H1 (cell line): ENCODE results near the gene AFAP1L1. TPM values are rescaled to one million over a fixed set of nuclear protein-coding genes. Genes with fewer than 3 reads are reported as not detected.

ENCODE experiments used
- CTCF ChIA-PET: fragments of 300-600 bp; sonication (Branson Sonifier 250); formaldehyde crosslinking; loops from one replicate; lab custom pipeline; 2021; ENCODE audit not compliant: partially characterized antibody; lab: Charles Lee
- POLR2A ChIA-PET: fragments of 300-600 bp; sonication (Branson Sonifier 250); formaldehyde crosslinking; loops from one replicate; lab custom pipeline; 2021; ENCODE audit warnings: inconsistent platforms; ENCODE audit not compliant: partially characterized antibody; lab: Charles Lee
- DNase-seq, 2 experiments: peaks; one replicate each; pipeline versions ENCODE4 v3.0.0 to v3.0.0-alpha.2; 2010 to 2022; ENCODE audit warnings: low spot score in 2 of 2, low read depth in 1 of 2, mixed read lengths in 1 of 2
- FAIRE-seq: peaks from 2 replicates; lab custom pipeline; 2011; peaks lifted over from hg19 to GRCh38; lab: Jason Lieb, UNC
- H2AFZ ChIP-seq: 2 replicates; pipeline ENCODE4 v1.8.1; 2012; ENCODE audit warnings: low read length, inconsistent platforms
- H2AK5ac ChIP-seq: 2 replicates; pipeline ENCODE4 v1.6.1; 2013; ENCODE audit warnings: low read depth, low read length
- H2BK120ac ChIP-seq: replicated peaks from 2 replicates; pipeline ENCODE3; 2013; ENCODE audit warnings: low read depth, low read length, inconsistent platforms
- H2BK12ac ChIP-seq: 2 replicates; pipeline ENCODE4 v1.6.1; 2013; ENCODE audit warnings: low read depth, low read length
- H2BK15ac ChIP-seq: 2 replicates; pipeline ENCODE4 v1.6.1; 2013; ENCODE audit warnings: low read length
- H2BK20ac ChIP-seq: 2 replicates; pipeline ENCODE4 v1.6.1; 2013; ENCODE audit warnings: low read length
- H2BK5ac ChIP-seq: 2 replicates; pipeline ENCODE4 v1.6.1; 2013; ENCODE audit warnings: low read depth, low read length
- H3K14ac ChIP-seq: 2 replicates; pipeline ENCODE4 v1.6.1; 2013; ENCODE audit warnings: inconsistent platforms; ENCODE audit not compliant: insufficient read length
- H3K18ac ChIP-seq: 2 replicates; pipeline ENCODE4 v1.6.1; 2013; ENCODE audit warnings: low read length; ENCODE audit errors: extremely low read depth
- H3K23ac ChIP-seq: 2 replicates; pipeline ENCODE4 v1.6.1; 2013; ENCODE audit warnings: inconsistent platforms; ENCODE audit not compliant: insufficient read length
- H3K23me2 ChIP-seq: 2 replicates; pipeline ENCODE4 v1.6.1; 2013; ENCODE audit warnings: low read depth, low read length
- H3K27ac ChIP-seq: 2 replicates; pipeline ENCODE4 v1.6.1; 2011; ENCODE audit warnings: low read depth, low read length, inconsistent platforms
- H3K27me3 ChIP-seq, 4 experiments: replicated peaks in 1 of 4; 1 replicate in 1 of 4; 2 replicates in 3 of 4; pipeline versions ENCODE4 v1.6.1 to v1.8.1; 2011 to 2013; ENCODE audit warnings: low read length in 3 of 4, mild to moderate bottlenecking in 3 of 4, inconsistent platforms in 2 of 4, mixed read lengths in 2 of 4, moderate library complexity in 1 of 4; ENCODE audit not compliant: control insufficient read depth in 3 of 4, insufficient read depth in 3 of 4; ENCODE audit errors: extremely low read depth in 1 of 4
- H3K36me3 ChIP-seq, 4 experiments: 2 replicates each; pipeline versions ENCODE4 v1.6.1 to v1.8.1; 2011 to 2013; ENCODE audit warnings: mild to moderate bottlenecking in 4 of 4, low read length in 3 of 4, moderate library complexity in 2 of 4, control low read depth in 1 of 4, inconsistent platforms in 1 of 4; ENCODE audit not compliant: insufficient read depth in 4 of 4, control insufficient read depth in 2 of 4
- H3K4ac ChIP-seq: replicated peaks from 2 replicates; pipeline ENCODE3; 2013; ENCODE audit warnings: low read length, low read depth, mixed read lengths, inconsistent platforms; ENCODE audit not compliant: insufficient read length
- H3K4me1 ChIP-seq, 4 experiments: replicated peaks in 1 of 4; 1 replicate in 1 of 4; 2 replicates in 3 of 4; pipeline versions ENCODE4 v1.6.1 to v1.8.1; 2011 to 2013; ENCODE audit warnings: low read length in 3 of 4, inconsistent platforms in 2 of 4, mixed read lengths in 1 of 4; ENCODE audit not compliant: insufficient read depth in 4 of 4, control insufficient read depth in 3 of 4
- H3K4me2 ChIP-seq, 2 experiments: 2 replicates each; pipeline versions ENCODE4 v1.6.1 to v1.8.1; 2011 to 2013; ENCODE audit warnings: low read depth in 2 of 2, low read length in 2 of 2, control low read depth in 1 of 2, inconsistent platforms in 1 of 2, mild to moderate bottlenecking in 1 of 2; ENCODE audit not compliant: insufficient read depth in 1 of 2
- H3K4me3 ChIP-seq, 4 experiments: fragments of 200-600, 300-600 bp in 1 of 4; sonication (generic), shearing (Covaris generic), sonication (Bioruptor Twin) in 1 of 4; 2 replicates each; pipeline versions ENCODE4 v1.5.1 to v1.8.1; 2011 to 2016; ENCODE audit warnings: low read length in 4 of 4, low read depth in 3 of 4, control low read depth in 2 of 4, inconsistent platforms in 2 of 4, mild to moderate bottlenecking in 2 of 4, mixed read lengths in 1 of 4, moderate library complexity in 1 of 4; ENCODE audit not compliant: insufficient read depth in 2 of 4; ENCODE audit errors: extremely low read depth in 1 of 4
- H3K56ac ChIP-seq: replicated peaks from 2 replicates; pipeline ENCODE3; 2013; ENCODE audit warnings: low read depth, mild to moderate bottlenecking, mixed read lengths, low read length, inconsistent platforms; ENCODE audit not compliant: insufficient read length
- H3K79me1 ChIP-seq: 2 replicates; pipeline ENCODE4 v1.6.1; 2013; ENCODE audit warnings: low read depth, low read length, control low read depth
- H3K79me2 ChIP-seq, 2 experiments: 2 replicates each; pipeline versions ENCODE4 v1.6.1 to v1.8.1; 2012 to 2013; ENCODE audit warnings: low read length in 2 of 2, mild to moderate bottlenecking in 2 of 2, inconsistent platforms in 1 of 2; ENCODE audit not compliant: insufficient read depth in 2 of 2, control insufficient read depth in 1 of 2
- H3K9ac ChIP-seq, 4 experiments: replicated peaks in 1 of 4; 1 replicate in 1 of 4; 2 replicates in 3 of 4; pipeline versions ENCODE4 v1.6.1 to v1.8.1; 2011 to 2013; ENCODE audit warnings: low read depth in 3 of 4, low read length in 3 of 4, control low read depth in 2 of 4, mild to moderate bottlenecking in 2 of 4, moderate library complexity in 2 of 4, inconsistent platforms in 1 of 4; ENCODE audit errors: extremely low read depth in 1 of 4
- H3K9me3 ChIP-seq, 2 experiments: 2 replicates each; pipeline versions ENCODE4 v1.6.1 to v1.8.1; 2012 to 2013; ENCODE audit warnings: mild to moderate bottlenecking in 2 of 2, moderate library complexity in 2 of 2, control low read depth in 1 of 2, inconsistent platforms in 1 of 2, low read depth in 1 of 2, low read length in 1 of 2, mixed read lengths in 1 of 2; ENCODE audit not compliant: insufficient read depth in 2 of 2
- H4K20me1 ChIP-seq, 2 experiments: replicated peaks in 1 of 2; 2 replicates each; pipeline versions ENCODE3 to v1.8.1; 2011 to 2013; ENCODE audit warnings: inconsistent platforms in 2 of 2, low read length in 2 of 2, mild to moderate bottlenecking in 1 of 2; ENCODE audit not compliant: insufficient read depth in 2 of 2, control insufficient read depth in 1 of 2
- H4K5ac ChIP-seq: 2 replicates; pipeline ENCODE4 v1.6.1; 2013; ENCODE audit warnings: low read length, low read depth, mixed read lengths, inconsistent platforms; ENCODE audit not compliant: insufficient read length
- H4K8ac ChIP-seq: 2 replicates; pipeline ENCODE4 v1.8.0; 2013; ENCODE audit warnings: mild to moderate bottlenecking, moderate library complexity, low read length, inconsistent platforms; ENCODE audit not compliant: insufficient read depth; ENCODE audit errors: extremely low read depth
- H4K91ac ChIP-seq: replicated peaks from 2 replicates; pipeline ENCODE3; 2013; ENCODE audit warnings: low read length, mixed read lengths, inconsistent platforms; ENCODE audit not compliant: insufficient read length
- CTBP2 ChIP-seq: IDR thresholded peaks from 2 replicates; pipeline ENCODE4 v1.7.0; 2011; ENCODE audit warnings: borderline replicate concordance, mild to moderate bottlenecking, moderate library complexity, mixed read lengths, low read length; ENCODE audit not compliant: insufficient read depth, insufficient read length
- GABPA ChIP-seq: IDR thresholded peaks from 2 replicates; pipeline ENCODE4 v1.6.1; 2011; ENCODE audit warnings: mild to moderate bottlenecking, low read length, moderate library complexity, borderline replicate concordance; ENCODE audit not compliant: insufficient read depth
- HDAC6 ChIP-seq: IDR thresholded peaks from one replicate; pipeline ENCODE4 v1.7.1; 2012; ENCODE audit warnings: low read depth, mild to moderate bottlenecking, inconsistent platforms, low read length, moderate library complexity
- KDM1A ChIP-seq: fragments of 200-600, 300-600 bp; sonication (generic); IDR thresholded peaks from 2 replicates; pipeline ENCODE4 v1.7.1; 2016; ENCODE audit warnings: mild to moderate bottlenecking, low read length, borderline replicate concordance
- KDM4A ChIP-seq: IDR thresholded peaks from one replicate; pipeline ENCODE4 v1.7.1; 2012; ENCODE audit warnings: low read depth, mild to moderate bottlenecking, moderate library complexity, low read length, inconsistent platforms; ENCODE audit not compliant: severe bottlenecking
- SIN3A ChIP-seq, 2 experiments: IDR thresholded peaks in 1 of 2; conservative IDR thresholded peaks in 1 of 2; 2 replicates each; pipeline ENCODE4 v1.6.1; 2011 to 2012; ENCODE audit warnings: low read length in 2 of 2, improper control_type of control experiment in 1 of 2, low read depth in 1 of 2, mild to moderate bottlenecking in 1 of 2
- SP2 ChIP-seq: IDR thresholded peaks from 2 replicates; pipeline ENCODE4 v1.6.1; 2012; ENCODE audit warnings: mild to moderate bottlenecking, low read length, inconsistent platforms
- TAF7 ChIP-seq: optimal IDR thresholded peaks from 2 replicates; pipeline ENCODE3; 2011; ENCODE audit warnings: low read depth, mild to moderate bottlenecking, inconsistent platforms, low read length, moderate library complexity, borderline replicate concordance
- TBP ChIP-seq: IDR thresholded peaks from 2 replicates; pipeline ENCODE4 v1.6.1; 2011; ENCODE audit warnings: low read depth, low read length, improper control_type of control experiment
- TCF12 ChIP-seq: IDR thresholded peaks from 2 replicates; pipeline ENCODE4 v1.6.1; 2011; ENCODE audit warnings: low read depth, mild to moderate bottlenecking, low read length
- TEAD4 ChIP-seq: IDR thresholded peaks from 2 replicates; pipeline ENCODE4 v1.6.1; 2012; ENCODE audit warnings: low read depth, low read length, inconsistent platforms, mixed read lengths
- WGBS, 2 experiments: shearing (Covaris generic) in 1 of 2; methylation state at CpG; one replicate each; pipeline versions ENCODE4 v1.1.6 to v1.1.7; 2013 to 2015; ENCODE audit warnings: low lambda C conversion rate in 2 of 2, mixed read lengths in 2 of 2, inconsistent platforms in 1 of 2, low coverage in 1 of 2, missing lambda C conversion rate in 1 of 2; ENCODE audit not compliant: insufficient replicate concordance in 2 of 2, insufficient coverage in 1 of 2, insufficient read length in 1 of 2; ENCODE audit errors: extremely low coverage in 1 of 2, missing lambda C conversion rate in 1 of 2; 5-methylcytosine and 5-hydroxymethylcytosine counted together
- polyA plus RNA-seq, 7 experiments: library from polyadenylated mRNA; depleted of rRNA in 3 of 7; stranded (reverse) in 5 of 7; unstranded in 2 of 7; fragments of >200 nt in 5 of 7; fragments of 200-250 nt in 2 of 7; gene quantifications; 1 replicate in 5 of 7; 2 replicates in 1 of 7; 4 replicates in 1 of 7; pipeline versions ENCODE4 v1.2.1 to v1.2.3, GENCODE V29; 2011 to 2013; ENCODE audit warnings: missing spikeins in 2 of 7, mixed read lengths in 2 of 7
- total RNA-seq: library from RNA; stranded (reverse); fragmentation: NEBNext Ultra II Directional; extraction: Animal tissue kit (Norgen Biotek cat#: 25700); gene quantifications from 2 replicates; pipeline ENCODE4 v1.2.1, GENCODE V29; 2021
- TF ChIP-seq, protein P1 (sequence below): IDR thresholded peaks from 2 replicates; pipeline ENCODE4 v1.6.1; 2011; ENCODE audit warnings: low read depth, mild to moderate bottlenecking, low read length; ENCODE audit not compliant: insufficient read depth

Gene AFAP1L1
- total and polyA plus RNA-seq, 2 of the 8 experiments (the other 6 are each of a cell fraction or from before 2014, with no cell fraction given), result 0.79 to 4.7 TPM

DNA sequence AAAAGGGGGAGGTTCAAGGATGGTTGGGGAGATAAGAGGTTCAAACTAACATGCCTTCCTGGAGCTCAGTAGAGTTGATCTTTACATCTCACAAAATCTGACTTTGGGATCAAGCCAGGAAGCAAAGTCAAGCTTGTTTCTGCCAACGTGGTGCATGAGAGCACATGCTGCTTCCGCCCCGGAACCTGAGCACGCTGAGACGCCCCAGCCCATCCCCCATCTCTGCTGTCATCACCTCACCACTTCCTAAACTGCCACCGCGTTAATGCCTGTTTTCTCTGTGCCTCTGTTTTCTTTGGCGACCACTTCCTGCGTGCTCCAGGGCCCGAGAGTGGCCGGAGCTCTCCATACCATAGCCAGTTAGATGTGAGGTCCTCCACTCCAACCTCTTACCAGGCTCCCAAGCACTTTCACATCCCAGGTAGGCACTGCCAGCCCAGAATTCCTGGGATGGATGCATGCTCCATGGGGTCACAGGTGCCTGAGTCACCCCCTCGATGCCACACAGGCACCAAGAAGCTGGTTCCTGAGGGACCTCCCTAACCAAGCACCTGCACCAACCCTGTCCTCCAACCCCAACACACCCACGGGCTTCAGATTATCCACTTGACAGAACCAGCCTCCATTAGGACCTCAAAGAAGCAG, 31.2 kb upstream of the AFAP1L1 start:
- no peaks in the 10 kb centered on the region for H4K20me1 ChIP-seq
- no peak overlapping the region for H2BK20ac ChIP-seq
- FAIRE-seq (no peak), DNase-seq (no peak)
- no peak overlapping the region for H3K18ac ChIP-seq
- no peak overlapping the region for H2BK120ac ChIP-seq
- no peak overlapping the region; the same call in 1 of the 2 replicates for H4K8ac ChIP-seq
- H2BK15ac ChIP-seq, result no peak overlapping the region
- no peak overlapping the region for H3K4ac ChIP-seq
- H3K79me2 ChIP-seq, result no peaks in the 10 kb centered on the region
- H3K4me1 ChIP-seq, result no peaks in the 10 kb centered on the region
- H3K9me3 ChIP-seq, result no peaks in the 10 kb centered on the region
- ChIA-PET POLR2A (no interaction called here), CTCF (interaction anchor here (0.6 to 6.6 kb wide), 14 partner anchors 10 to 127 kb away, joined by 3 to 46 read pairs (median 4); partner anchors contain the start of gene ABLIM3)
- no peak overlapping the region for H3K56ac ChIP-seq
- H2AFZ ChIP-seq, result no peak overlapping the region
- no peak overlapping the region for H3K9ac ChIP-seq
- 83% methylated on average over 13 of the region's 13 CpGs; no CpG with 5 or more reads in 1 of the 2 experiments for WGBS, 2 experiments
- no peak overlapping the region for H3K23ac ChIP-seq
- H3K27ac ChIP-seq, result no peak overlapping the region
- H3K79me1 ChIP-seq, result no peaks in the 10 kb centered on the region
- no peaks in the 10 kb centered on the region; a peak in 1 of 7 replicates for H3K27me3 ChIP-seq
- H2AK5ac ChIP-seq, result no peak overlapping the region
- no peak overlapping the region for H3K14ac ChIP-seq
- no peak overlapping the region for H2BK12ac ChIP-seq
- H4K5ac ChIP-seq, result no peak overlapping the region
- no peaks in the 10 kb centered on the region for H3K23me2 ChIP-seq
- H3K36me3 ChIP-seq, result no peaks in the 10 kb centered on the region
- H4K91ac ChIP-seq, result no peak overlapping the region
- no peak overlapping the region for H3K4me2 ChIP-seq
- H2BK5ac ChIP-seq, result no peak overlapping the region
- no peak overlapping the region for H3K4me3 ChIP-seq
- TF ChIP-seq, protein P1, sequence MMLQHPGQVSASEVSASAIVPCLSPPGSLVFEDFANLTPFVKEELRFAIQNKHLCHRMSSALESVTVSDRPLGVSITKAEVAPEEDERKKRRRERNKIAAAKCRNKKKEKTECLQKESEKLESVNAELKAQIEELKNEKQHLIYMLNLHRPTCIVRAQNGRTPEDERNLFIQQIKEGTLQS, result no peak
- TF ChIP-seq CTBP2 (no peak), HDAC6 (no peak), TCF12 (no peak), TAF7 (no peak), SP2 (no peak), KDM4A (no peak), TEAD4 (no peak), GABPA (no peak), SIN3A (conservative IDR thresholded peaks at IDR 0.05 in 1 of 2, IDR thresholded peaks at IDR 0.05 in 1 of 2; ENCODE audit: low read depth in 1 of 2, low read length in 2 of 2) (no peak), KDM1A (no peak), TBP (no peak)
